Stimulated activated CD4-positive, alpha-beta T cell treated with anti-CD3 and anti-CD28 coated beads, Interleukin-12 subunit alpha, Interleukin-12 subunit beta, amount 100 ng/mL, for 24 hours (primary cell): ENCODE measurements around the gene LCN10.
"Not testable (repeated sequence)": the region's sequence is repeated elsewhere in the genome, so short reads cannot be mapped to it uniquely, and the experiment has no call there.

Experiments
- DNase-seq, 2 experiments: peaks; one replicate each; pipeline ENCODE4 v3.0.0-alpha.2; 2020; ENCODE audit warnings: low read depth in 2 of 2

LCN10 gene

GRCh38 chr9:136742591-136743391, at the start of gene LCN10:
Gene LCN10 (minus strand): TSS chr9:136742940. CDS start chr9:136742903, 37 bp downstream.
- no peak for DNase-seq

GRCh38 chr9:136791516-136792276, 49.0 kb upstream of the LCN10 start:
- peak; percentile 43 to 60 for DNase-seq

- peak; percentile 99 to 100 for DNase-seq
These were observed 48.1 kb upstream of the LCN10 start, which contains the start of gene TMEM141 for GRCh38 chr9:136790640-136791515. Gene TMEM141 (plus strand): TSS chr9:136791344. CDS start chr9:136791371, 27 bp downstream.

GRCh38 chr9:136789523-136789937, 46.8 kb upstream of the LCN10 start:
- no peak for DNase-seq

GRCh38 chr9:136788644-136789522, 46.1 kb upstream of the LCN10 start:
- not testable (repeated sequence) for DNase-seq

- DNase-seq: peak; percentile 43 to 62
These were observed 45.1 kb upstream of the LCN10 start for GRCh38 chr9:136787690-136788400.

GRCh38 chr9:136786983-136787382, 44.2 kb upstream of the LCN10 start:
- DNase-seq: not testable (repeated sequence)

- DNase-seq: no peak
These were observed 43.7 kb upstream of the LCN10 start for GRCh38 chr9:136786451-136786850.

- DNase-seq: not testable (repeated sequence)
These were observed 43.0 kb upstream of the LCN10 start for GRCh38 chr9:136785565-136786355.

- no peak for DNase-seq
These were observed 42.2 kb upstream of the LCN10 start for GRCh38 chr9:136784997-136785361.

- no peak for DNase-seq
These were observed 41.7 kb upstream of the LCN10 start for GRCh38 chr9:136784249-136784996.

- DNase-seq: no peak
These were observed 39.7 kb upstream of the LCN10 start for GRCh38 chr9:136782452-136782851.

GRCh38 chr9:136779808-136780207, 37.1 kb upstream of the LCN10 start:
- DNase-seq: no peak

GRCh38 chr9:136777359-136777758, 34.6 kb upstream of the LCN10 start:
- DNase-seq: no peak

GRCh38 chr9:136776947-136777346, 34.2 kb upstream of the LCN10 start:
- no peak for DNase-seq

- no peak for DNase-seq
These were observed 32.5 kb upstream of the LCN10 start for GRCh38 chr9:136775191-136775590.

- DNase-seq: no peak
These were observed 31.8 kb upstream of the LCN10 start for GRCh38 chr9:136774416-136775045.

GRCh38 chr9:136773386-136774044, 30.8 kb upstream of the LCN10 start:
- DNase-seq: no peak
